RWPE1 (cell line): ENCODE results near the gene ALKBH8.

ENCODE experiments used
- CTCF ChIA-PET: fragments of 350-600 bp; sonication (Branson Sonifier 250); formaldehyde crosslinking; extraction: SDS; loops from one replicate; lab custom pipeline; 2021; lab: Yijun Ruan, JAX
- POLR2A ChIA-PET: fragments of 400-600 bp; formaldehyde crosslinking; extraction: SDS; loops from one replicate; lab custom pipeline; 2020; ENCODE audit warnings: antibody characterized with exemption; ENCODE audit not compliant: low non-redundant PET; lab: Yijun Ruan, JAX
- DNase-seq: peaks from one replicate; pipeline ENCODE4 v3.0.0; 2012; ENCODE audit warnings: low spot score
- H3K27ac ChIP-seq: fragments of 450-650 bp; 2 replicates; pipeline ENCODE4 v1.5.1; 2017
- TF ChIP-seq, protein P1 (sequence below): fragments of 450-650 bp; conservative IDR thresholded peaks from 2 replicates; pipeline ENCODE4 v1.5.1; 2017; ENCODE audit warnings: low read depth, mild to moderate bottlenecking

Gene ALKBH8

DNA sequence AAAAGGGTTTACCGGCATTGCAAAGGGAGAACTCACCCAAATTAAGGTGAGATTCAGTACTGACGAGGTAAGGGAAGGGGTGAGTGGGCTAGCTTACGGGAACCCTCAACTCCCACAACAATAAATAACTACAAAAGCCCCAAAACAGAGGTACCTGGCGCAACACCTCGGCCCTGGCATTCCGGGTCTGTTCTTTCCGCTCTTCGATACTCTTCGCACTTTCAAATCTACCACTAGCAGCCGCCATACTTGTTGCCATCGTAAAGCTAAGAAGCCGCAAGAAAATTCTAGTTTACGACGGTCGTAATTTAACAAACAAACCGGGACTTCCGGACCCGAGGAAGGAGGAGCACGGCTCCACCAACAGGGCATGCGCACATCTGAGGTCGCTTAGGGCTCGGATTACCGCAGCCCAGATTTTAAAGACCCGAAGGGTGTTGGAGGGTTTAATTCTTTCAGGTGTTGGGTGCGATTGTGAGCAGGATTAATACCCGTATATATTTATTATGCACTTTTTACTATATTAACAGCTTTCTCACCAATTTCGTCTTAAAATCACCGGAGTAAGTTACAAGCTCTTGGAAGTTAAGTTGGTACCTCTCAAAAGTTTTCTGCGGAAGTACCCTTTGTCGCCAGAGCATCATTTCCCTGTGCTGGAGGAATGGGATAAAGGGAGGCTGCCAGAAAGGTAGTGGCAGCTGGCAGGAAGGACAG is 107.8 kb downstream of the ALKBH8 start, which contains the start of gene CWF19L2:
Gene CWF19L2, minus strand, starts transcription at position 268 of the 714 bp plus-strand sequence. Its CDS starts 9 bp downstream, at position 259.
- DNase-seq, result peak; percentile 94
- peak within 1 kb of the TSS; percentile 45 for H3K27ac ChIP-seq
- TF ChIP-seq, protein P1, sequence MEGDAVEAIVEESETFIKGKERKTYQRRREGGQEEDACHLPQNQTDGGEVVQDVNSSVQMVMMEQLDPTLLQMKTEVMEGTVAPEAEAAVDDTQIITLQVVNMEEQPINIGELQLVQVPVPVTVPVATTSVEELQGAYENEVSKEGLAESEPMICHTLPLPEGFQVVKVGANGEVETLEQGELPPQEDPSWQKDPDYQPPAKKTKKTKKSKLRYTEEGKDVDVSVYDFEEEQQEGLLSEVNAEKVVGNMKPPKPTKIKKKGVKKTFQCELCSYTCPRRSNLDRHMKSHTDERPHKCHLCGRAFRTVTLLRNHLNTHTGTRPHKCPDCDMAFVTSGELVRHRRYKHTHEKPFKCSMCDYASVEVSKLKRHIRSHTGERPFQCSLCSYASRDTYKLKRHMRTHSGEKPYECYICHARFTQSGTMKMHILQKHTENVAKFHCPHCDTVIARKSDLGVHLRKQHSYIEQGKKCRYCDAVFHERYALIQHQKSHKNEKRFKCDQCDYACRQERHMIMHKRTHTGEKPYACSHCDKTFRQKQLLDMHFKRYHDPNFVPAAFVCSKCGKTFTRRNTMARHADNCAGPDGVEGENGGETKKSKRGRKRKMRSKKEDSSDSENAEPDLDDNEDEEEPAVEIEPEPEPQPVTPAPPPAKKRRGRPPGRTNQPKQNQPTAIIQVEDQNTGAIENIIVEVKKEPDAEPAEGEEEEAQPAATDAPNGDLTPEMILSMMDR, result no peak
- ChIA-PET CTCF (interaction anchor here (0.6 to 0.7 kb wide), 2 partner anchors 392 to 520 kb away, joined by 3 read pairs; no protein-coding TSS in a partner anchor), POLR2A (interaction anchor here (0.7 kb wide), 1 partner anchor 8 kb away, joined by 3 read pairs; no protein-coding TSS in a partner anchor)

DNA sequence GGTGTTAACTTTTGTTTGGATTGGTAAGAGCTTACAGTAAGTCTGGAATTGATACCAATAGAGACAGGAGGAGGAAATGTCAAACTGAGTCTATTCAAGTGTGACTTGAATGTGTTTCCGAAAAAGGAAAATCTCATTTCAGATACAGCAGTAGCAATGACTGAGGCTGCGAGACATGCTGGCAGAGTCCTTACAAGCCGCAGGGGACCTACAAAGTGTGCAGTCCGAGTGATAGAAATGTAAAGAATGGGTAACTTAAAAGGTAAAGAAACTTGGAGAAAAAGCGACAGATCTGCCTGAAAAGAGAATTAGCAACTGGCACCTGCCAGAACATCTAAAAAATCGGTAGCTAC is 108.4 kb downstream of the ALKBH8 start:
- TF ChIP-seq, protein P1, result no peak
- ChIA-PET POLR2A (no interaction called here), CTCF (interaction anchor here (0.7 kb wide), 1 partner anchor 520 kb away, joined by 3 read pairs; no protein-coding TSS in a partner anchor)
- peak; percentile 24 for DNase-seq
- H3K27ac ChIP-seq, result peak overlapping the region; percentile 45; the same call in 1 of the 2 replicates

DNA sequence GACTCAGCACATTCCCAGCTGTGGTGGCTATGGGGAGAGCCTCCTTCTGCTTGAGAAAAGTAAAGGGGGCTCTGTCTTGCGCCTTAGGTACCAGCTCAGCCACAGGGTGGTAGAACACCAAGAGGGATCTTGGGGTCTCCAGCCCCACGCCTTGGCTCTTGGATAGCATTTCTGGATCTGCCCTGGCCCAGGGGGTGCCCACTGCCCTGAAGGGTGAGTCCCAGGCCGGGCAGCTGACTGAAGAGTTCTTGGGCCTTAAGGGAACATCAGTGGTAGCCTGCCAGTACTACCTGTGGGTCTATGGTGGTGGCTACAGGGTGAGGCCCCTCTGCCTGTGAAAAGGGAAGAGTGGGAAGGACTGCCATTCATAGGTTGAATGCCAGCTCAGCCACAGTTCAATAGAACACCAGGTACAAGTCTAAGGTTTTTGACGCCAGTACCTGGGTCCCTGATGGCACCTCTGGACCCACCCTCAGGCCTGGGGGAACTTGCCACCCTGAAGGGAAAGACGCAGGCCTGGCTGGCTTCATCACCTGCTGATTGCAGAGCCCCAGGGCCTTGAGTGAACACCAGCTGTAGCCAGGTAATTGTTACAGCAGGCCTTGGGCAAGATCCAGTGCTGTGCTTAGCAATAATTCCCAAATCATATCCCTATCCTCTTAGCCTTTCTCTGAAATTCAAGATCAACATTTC is 111.8 kb downstream of the ALKBH8 start:
- POLR2A ChIA-PET, result no interaction called here
- CTCF ChIA-PET, result interaction anchor here (0.7 kb wide), 1 partner anchor 13 kb away, joined by 4 read pairs; no protein-coding TSS in a partner anchor
- no peak for DNase-seq
- TF ChIP-seq, protein P1, result no peak
- H3K27ac ChIP-seq, result no peak overlapping the region
